ENCODE measurements around the gene CHCHD5.
"Not testable (repeated sequence)": the region's sequence is repeated elsewhere in the genome, so short reads cannot be mapped to it uniquely, and the experiment has no call there.

Gene CHCHD5

DNA sequence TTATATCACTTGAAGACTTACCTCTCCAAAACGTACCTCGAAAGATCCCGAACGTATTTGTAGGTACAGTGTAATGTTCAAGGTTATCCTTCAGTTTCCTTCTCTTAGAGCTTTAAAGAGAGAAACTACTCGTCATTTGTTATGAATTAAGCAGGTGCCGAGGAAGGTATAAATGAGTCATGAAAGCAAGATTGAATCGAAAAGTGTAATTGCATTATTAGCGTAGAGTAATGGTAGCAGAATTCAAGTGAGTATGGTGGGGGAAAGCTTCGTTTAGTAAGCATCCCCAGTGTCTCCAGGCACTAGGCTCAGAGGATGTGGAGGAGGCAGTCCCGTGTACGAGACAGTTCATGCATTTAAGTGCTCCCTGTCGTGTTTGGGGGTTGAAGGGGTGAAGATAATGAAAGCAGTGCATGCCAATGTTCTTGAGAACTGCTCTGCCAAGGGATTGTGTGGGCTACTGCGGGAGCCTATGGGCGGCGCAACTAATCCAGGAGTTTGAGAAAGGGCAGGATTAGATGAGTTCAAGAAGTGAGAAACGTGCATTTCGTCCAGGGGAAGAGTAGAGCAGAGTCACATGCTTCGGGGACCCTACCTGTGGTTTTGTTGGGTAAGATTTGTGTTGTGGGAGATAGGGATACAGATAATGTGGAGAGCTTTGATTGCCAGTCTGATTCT lies 41.3 kb upstream of the CHCHD5 start:
- DNase-seq (ENCODE audit: low read depth), result peak; percentile 14
- TF ChIP-seq, protein P1, sequence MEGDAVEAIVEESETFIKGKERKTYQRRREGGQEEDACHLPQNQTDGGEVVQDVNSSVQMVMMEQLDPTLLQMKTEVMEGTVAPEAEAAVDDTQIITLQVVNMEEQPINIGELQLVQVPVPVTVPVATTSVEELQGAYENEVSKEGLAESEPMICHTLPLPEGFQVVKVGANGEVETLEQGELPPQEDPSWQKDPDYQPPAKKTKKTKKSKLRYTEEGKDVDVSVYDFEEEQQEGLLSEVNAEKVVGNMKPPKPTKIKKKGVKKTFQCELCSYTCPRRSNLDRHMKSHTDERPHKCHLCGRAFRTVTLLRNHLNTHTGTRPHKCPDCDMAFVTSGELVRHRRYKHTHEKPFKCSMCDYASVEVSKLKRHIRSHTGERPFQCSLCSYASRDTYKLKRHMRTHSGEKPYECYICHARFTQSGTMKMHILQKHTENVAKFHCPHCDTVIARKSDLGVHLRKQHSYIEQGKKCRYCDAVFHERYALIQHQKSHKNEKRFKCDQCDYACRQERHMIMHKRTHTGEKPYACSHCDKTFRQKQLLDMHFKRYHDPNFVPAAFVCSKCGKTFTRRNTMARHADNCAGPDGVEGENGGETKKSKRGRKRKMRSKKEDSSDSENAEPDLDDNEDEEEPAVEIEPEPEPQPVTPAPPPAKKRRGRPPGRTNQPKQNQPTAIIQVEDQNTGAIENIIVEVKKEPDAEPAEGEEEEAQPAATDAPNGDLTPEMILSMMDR (conservative IDR thresholded peaks at IDR 0.05; ENCODE audit: low read depth, low read length), result peak; percentile 22

GRCh38 chr2:112547333-112547732 lies 37.1 kb upstream of the CHCHD5 start:
- TF ChIP-seq, protein P1 (conservative IDR thresholded peaks at IDR 0.05; ENCODE audit: low read depth, low read length), result no peak
- DNase-seq (ENCODE audit: low read depth), result peak; percentile 92
- no peak overlapping the region for H3K4me3 ChIP-seq (ENCODE audit: low read depth, low read length)

More for the DNA sequence above, 41.3 kb upstream of the CHCHD5 start:
- peak overlapping the region; percentile 96 for H3K4me3 ChIP-seq (ENCODE audit: low read depth, low read length)

DNA sequence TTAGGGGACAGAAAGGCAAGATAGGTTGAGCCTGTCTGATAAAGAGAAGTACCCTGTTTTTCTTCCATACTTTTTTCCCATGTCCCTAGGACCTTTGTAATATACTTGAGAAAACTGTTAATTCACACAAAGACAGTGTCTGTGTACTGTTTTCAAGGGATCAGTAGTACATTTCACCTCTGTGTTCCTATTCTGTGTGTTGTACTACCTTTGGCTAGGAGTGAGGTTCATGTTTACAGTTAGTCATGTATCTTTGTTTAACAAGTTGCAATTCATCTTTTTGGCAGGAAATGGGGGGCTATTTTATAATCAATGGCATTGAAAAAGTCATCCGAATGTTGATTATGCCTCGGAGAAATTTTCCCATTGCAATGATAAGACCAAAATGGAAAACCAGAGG lies 35.4 kb upstream of the CHCHD5 start:
- no peak overlapping the region for H3K4me3 ChIP-seq (ENCODE audit: low read depth, low read length)
- no peak for DNase-seq (ENCODE audit: low read depth)
- TF ChIP-seq, protein P1 (conservative IDR thresholded peaks at IDR 0.05; ENCODE audit: low read depth, low read length), result no peak

GRCh38 chr2:112566104-112566503 lies 18.3 kb upstream of the CHCHD5 start:
- DNase-seq (ENCODE audit: low read depth), result no peak
- no peak overlapping the region for H3K4me3 ChIP-seq (ENCODE audit: low read depth, low read length)
- TF ChIP-seq, protein P1 (conservative IDR thresholded peaks at IDR 0.05; ENCODE audit: low read depth, low read length), result no peak

- not testable (repeated sequence) for DNase-seq (ENCODE audit: low read depth); H3K4me3 ChIP-seq (ENCODE audit: low read depth, low read length)
These were observed 17.9 kb upstream of the CHCHD5 start for GRCh38 chr2:112566508-112566907.

- TF ChIP-seq, protein P1 (conservative IDR thresholded peaks at IDR 0.05; ENCODE audit: low read depth, low read length), result no peak
- no peak for DNase-seq (ENCODE audit: low read depth)
- H3K4me3 ChIP-seq (ENCODE audit: low read depth, low read length), result no peak overlapping the region
These were observed 12.4 kb upstream of the CHCHD5 start for GRCh38 chr2:112572005-112572404.

- peak; percentile 64 for DNase-seq (ENCODE audit: low read depth)
- H3K4me3 ChIP-seq (ENCODE audit: low read depth, low read length), result no peak overlapping the region
- TF ChIP-seq, protein P1 (conservative IDR thresholded peaks at IDR 0.05; ENCODE audit: low read depth, low read length), result peak; percentile 50
These were observed 6.7 kb upstream of the CHCHD5 start for GRCh38 chr2:112577756-112578155.
